DLD1 (cell line): ENCODE measurements around the gene TKFC.

ENCODE experiments used
- in situ Hi-C: cut with HindIII; loops from 2 replicates; pipeline ENCODE4 v1.10.0; 2017; ENCODE audit warnings: low sequenced_read_pairs

TKFC gene

DNA sequence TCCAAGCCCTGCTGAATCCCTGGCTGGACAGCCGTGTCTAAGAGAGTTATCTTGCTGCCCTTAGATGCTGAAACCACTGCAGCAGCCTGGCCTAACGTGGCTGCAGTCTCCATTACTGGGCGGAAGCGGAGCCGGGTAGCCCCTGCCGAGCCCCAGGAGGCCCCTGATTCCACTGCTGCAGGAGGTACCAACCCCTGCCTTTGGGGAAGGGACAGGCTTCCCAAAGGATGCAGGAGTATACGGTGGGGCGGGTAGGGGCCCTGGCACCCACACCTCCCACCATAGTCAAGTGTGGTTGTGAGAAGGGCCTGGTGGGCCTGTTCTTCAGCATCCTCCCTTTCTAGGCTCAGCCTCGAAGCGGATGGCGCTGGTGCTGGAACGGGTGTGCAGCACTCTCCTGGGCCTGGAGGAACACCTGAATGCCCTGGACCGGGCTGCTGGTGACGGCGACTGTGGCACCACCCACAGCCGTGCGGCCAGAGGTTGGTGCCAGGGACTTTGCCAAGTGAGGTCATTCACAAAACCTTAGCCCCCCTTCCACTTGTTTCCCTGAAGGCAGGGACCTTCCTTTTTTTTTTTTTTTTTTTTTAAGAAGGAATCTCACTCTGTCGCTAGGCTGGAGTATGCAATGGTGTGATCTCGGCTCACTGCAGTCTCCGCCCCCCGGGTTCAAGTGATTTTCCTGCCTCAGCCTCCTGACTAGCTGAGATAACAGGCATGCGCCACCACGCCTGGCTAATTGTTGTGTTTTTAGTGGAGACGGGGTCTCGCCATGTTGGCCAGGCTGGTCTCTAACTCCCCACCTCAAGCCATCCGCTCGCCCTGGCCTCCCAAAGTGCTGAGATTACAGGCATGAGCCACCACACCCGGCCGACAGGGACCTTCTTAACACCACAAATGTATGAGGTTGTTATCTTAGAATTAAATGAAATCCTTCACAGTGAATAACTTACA lies 11.0 kb downstream of the TKFC start:
- in situ Hi-C loops, result no loop called here

DNA sequence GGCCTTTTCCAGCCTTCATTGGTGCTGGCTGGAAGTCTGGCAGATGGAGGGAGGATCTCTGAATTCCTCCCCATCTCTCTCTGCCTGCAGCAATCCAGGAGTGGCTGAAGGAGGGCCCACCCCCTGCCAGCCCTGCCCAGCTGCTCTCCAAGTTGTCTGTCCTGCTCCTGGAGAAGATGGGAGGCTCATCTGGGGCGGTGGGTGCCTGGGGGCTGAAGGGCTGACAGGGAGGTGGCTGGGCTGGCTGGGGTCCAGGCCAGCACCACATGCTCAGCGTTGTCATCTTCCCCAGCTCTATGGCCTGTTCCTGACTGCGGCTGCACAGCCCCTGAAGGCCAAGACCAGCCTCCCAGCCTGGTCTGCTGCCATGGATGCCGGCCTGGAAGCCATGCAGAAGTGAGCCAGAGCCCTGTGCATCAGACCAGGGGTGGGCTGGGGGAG lies 12.2 kb downstream of the TKFC start:
- in situ Hi-C loops, result no loop called here

DNA sequence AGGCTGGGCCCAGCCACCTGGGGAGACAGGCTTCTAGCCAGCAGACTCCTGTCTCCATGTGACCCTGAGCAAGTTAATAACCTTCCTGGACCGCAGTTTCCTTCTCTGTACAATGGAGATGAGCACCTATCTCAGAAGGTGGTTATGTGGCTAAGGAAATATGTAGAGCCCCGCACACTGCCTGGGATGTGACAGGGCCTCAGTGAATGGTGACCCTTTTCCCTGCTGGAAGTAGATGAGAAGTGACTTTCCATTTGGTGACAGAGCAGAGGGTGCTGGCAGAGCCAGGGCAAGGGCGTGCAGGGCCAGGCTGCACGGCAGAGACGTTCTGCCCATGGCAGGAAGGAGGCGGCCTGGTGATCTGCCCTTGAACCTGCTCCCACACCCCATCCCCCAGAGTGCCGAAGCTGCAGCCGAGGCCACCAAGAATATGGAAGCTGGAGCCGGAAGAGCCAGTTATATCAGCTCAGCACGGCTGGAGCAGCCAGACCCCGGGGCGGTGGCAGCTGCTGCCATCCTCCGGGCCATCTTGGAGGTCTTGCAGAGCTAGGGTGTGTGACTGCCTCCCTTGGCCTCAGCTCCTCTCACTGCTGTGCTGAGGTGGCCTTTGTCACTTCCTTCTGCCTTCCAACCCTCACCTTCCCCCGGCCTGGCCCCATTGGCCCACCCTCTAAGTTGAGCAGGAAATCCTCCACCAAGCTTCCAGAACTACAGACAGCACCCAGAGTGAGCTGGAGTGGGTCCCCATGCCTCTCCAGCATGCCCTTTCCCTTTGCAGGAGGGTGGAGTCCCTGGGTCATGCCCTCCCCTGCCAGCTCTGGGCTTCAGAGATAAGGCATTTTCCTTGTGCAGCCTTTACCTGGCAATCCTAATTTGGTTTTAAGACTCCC lies 13.2 kb downstream of the TKFC start:
- in situ Hi-C loops, result no loop called here

DNA sequence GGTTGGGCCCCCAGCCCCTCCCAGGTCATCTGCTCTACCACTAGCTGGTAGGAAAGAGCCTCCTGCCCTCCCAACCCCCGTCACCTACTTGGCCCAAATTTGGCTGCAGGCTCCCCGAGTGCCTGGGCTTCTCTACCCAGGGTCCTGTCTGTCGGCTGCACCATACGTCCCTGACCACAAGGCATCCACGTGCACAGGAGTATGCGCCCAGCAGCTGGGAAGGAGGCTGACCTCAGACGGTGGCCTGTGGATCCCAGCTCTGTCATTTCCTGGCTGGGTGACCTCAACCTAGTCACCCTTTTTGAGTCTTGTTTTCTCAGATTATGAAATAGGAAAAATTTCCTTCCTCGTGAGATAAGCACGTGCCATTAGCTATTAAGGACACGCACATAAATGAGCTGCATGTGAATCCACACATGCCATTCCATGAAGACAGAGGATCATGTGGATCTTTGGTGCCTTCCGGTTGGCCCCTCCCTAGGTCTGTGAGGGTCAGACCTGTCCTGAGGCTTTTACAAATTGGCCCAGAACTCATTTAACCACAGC lies 15.0 kb downstream of the TKFC start:
- in situ Hi-C loops, result no loop called here

DNA sequence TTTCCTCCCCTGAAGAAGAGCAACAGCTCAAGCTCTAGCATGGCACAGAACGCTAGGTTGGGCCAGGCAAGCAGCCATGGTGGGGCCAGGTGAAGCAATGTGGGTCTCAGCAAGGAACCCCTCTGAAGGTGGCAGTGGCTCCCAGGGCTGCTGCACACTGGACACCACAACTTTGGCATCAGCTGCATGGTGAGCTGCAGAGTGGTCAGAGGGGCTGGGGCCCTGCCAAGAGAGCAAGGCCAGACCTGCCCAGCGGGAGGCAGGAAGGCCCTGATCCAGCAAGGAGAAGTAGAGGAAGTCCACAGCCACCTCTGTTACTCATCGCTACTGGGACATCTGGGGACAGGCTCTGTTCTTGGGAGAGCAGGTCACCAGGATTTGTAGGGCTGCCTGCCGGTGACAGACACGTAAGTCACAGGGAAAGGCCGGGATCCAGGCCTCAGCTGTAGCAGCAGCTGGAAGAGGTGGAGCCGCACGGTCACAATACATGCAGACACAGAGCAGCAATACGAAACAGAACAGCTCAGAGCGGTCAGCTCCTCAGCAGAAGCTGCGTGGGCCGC lies 16.2 kb downstream of the TKFC start:
- in situ Hi-C loops, result no loop called here

DNA sequence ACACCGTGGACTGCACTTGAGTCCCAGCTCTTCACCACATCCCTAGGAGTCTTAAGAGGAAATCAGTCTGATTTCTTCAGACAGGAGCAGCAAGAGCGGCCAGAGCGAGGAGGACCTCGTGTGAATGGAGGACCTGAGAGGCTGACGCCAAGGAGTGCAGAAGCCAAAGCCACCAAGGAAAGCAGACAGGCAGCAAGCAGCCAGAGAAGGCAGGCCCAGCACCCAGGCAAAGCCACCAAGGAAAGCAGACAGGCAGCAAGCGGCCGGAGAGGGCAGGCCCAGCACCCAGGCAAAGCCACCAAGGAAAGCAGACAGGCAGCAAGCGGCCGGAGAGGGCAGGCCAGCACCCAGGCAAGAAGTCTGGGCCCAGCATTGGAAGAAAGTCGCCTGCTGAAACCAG lies 16.9 kb downstream of the TKFC start:
- in situ Hi-C loops, result no loop called here

DNA sequence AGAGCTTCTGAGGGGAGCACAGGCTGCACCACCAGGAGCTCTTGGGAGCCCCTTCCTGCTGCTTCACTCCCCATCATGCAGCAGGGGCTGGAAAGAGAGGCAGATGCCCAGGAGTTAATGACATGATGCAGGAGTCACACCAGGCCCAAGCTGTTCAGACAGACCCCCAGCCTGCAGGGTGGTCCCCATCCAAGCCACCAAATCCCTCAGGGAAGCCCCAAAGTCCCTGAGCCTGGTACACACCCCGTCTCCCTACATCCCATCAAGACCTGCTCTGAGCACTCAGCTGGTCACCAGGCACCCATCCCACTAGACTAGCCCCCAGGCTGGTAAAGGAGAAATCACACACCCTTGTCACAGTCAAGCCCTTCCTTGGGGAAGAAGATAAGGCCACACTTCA lies 17.3 kb downstream of the TKFC start:
- in situ Hi-C loops, result no loop called here

DNA sequence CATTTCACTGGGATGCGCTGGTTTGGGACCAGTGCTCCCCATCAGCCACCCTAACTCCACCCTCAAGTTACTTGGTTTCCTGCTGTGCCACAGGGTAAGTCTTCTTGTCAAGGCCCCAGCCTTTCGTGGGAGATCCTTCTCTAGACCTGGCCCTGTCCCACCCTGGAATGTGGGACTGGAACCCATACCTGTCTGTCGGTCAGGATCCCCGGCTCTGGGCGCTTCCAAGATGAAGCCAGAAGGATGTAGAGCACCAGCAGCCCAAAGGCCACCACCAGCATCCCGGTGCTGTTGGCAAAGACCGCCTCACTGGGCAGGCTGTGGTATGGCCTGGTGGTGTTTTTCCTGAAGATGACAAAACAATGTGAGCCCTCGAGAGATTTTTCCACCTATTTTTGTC lies 17.8 kb downstream of the TKFC start:
- in situ Hi-C loops, result no loop called here

DNA sequence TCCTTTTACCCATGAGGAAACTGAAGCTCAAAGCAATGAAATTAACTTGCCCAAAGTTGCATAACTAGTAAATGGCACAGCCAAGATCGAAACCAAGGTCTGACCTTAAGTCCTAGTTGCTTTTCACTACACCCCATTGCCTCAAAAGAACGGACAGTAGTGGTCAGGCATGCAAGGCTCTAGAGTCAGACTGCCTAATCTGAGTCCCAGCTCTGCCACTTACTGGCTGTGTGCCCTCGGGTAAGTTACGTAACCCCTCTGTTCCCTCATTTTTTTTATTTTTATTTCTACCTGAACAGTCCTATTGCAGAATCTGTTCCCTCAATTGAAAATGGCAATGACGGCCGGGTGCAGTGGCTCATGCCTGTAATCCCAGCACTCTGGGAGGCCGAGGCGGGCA lies 19.0 kb downstream of the TKFC start:
- in situ Hi-C loops, result no loop called here

DNA sequence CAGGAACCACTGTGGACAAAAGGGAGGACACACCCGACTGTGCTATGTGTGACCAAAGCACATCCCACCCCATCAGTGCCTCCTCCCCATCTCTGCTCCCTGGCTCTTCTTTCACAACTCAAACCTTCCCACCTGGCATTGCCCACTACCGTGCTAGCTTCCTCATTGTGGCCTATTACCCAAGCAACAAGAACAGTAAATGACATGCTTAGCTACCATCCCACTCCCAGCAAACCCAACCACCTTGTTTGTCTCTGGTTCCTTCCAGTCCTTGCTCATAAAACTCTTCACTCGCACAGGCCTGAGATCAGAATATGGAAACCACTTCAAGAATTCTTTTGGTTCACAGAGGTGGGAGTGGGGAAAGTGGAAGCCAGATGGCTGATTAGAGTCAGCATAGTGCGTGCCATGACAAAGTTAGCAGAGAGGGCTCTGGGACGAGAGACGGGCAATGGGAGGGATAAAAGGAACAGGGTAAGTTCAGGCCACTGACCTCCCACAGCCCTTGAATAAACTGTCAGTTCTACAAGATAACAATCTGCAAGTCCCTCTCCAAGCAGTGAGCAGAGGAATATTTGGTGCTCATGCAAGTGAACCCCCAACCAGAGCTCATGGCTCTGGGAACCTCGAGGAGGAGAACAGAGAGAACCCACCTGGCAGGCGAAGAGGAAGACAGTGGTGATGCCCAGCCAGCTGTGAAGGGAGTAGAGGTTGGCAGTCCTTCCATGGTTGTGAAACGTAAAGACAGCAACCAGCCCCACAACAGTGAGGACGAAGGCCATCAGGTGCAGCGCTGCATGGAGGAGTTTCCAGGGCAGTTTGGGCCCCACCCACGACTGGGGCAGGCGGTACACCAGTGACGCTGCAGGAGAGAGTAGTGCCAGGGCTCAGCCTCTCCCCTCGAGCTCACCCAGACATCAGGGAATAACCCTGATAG lies 20.4 kb downstream of the TKFC start:
- in situ Hi-C loops, result no loop called here

DNA sequence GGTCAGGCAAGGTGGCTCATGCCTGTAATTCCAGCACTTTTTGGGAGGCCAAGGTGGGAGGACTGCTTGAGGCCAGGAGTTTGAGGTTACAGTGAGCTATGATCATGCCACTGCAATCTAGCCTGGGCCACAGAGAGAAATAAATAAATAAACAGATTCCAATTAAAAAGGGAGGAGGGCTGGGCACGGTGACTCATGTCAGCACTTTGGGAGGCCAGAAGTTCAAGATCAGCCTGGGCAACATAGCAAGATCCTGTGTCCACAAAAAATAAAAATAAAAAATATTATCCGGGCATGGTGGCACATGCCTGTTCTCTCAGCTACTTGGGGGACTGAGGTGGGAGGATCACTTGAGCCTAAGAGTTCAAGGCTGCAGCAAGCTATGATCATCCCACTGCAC lies 21.2 kb downstream of the TKFC start:
- in situ Hi-C loops, result no loop called here

DNA sequence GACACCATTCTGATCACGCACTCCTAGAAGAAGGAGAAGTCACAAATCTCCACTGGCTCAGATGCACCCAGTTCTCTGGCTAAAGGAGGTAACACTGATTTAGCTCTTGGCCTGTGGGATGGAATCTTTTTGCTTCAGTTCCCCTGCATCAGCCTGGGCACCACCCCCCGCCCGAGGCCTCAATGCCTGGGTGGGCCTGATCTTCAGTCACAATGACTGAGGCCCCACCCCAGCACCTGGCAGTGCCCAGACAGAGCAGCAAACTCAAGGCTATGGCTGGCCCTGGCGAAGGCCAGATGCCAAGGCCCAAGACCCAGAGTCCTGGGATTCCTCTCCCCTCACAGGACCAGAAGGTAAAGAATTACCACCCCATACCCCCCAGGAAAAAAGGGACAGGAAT lies 23.7 kb downstream of the TKFC start:
- in situ Hi-C loops, result no loop called here

DNA sequence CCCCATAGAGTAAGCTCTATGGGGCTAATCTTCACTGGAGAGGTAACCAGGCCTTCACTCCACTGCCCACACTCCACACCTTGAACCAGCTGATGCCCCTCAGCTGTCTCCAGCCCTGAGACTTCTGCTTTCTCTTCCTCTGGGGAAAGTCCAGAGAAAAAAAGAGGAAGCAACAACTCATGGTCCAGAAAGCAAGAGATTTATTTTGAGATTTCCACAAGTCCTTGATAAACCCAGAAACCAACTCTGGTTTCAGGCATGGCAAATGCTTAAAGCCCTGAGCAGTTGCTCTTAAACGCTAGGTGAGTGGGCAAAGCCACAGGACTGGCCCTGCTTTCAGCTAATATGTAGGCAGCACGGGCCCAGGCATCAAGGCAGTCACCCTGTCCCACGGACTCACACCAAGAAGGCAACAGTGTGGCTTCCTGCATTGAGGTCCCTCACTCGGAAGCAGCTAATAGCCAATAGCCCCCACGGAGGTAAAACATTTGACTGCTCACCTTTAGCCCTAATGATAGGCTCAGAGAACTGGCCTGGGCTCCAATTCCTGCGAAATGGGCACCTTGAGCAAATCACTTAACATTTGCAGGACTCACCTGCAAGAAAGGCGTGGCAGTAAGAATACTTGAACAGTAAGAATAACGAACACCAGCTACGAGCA lies 24.3 kb downstream of the TKFC start:
- in situ Hi-C loops, result no loop called here

DNA sequence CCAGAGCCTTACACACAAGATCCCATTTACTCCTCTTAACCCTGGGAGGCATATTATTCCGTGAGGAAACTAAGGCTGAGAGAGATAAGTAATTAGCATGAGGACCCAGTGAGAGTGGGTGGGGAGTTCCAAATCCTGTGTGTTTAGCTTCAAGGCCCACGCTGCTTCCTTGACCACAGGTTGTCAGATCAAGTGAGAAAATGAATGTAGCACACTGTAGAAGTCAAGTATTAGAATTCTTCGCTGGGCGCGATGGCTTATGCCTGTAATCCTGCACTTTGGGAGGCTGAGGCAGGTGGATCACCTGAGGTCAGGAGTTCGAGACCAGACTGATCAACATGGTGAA lies 24.8 kb downstream of the TKFC start:
- in situ Hi-C loops, result no loop called here

DNA sequence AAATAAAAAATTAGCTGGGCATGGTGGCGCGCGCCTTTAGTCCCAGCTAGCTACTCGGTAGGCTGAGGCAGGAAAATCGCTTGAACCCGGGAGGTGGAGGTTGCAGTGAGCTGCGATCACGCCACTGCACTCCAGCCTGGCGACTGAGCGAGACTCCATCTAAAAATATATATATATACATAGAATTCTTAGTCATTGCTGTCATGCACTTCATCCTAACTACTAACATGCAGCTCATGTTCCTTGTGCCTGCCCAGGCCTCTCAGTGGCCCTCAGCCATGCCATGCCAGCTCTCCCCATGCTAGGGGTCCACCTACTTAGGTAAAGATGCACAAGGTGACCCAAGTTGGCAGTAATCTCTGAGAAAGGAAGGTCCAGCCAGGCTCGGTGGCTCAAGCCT lies 25.5 kb downstream of the TKFC start:
- in situ Hi-C loops, result no loop called here

DNA sequence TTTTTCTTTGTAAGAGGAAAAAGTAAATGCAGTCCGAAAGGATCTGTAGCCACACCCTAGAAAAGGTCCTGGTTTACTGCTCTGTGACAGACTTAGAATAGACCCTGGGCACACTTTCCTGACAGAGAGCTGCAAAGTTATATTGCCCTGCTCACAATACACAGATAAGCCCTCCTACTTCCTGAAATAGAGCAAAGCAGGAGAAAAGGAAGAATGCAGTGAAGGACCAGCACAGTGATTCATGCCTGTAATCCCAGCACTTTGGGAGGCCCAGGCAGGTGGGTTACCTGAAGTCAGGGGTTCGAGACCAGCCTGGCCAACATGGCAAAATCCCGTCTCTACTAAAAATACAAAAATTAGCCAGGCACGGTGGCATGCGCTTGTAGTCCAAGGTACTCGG lies 26.5 kb downstream of the TKFC start:
- in situ Hi-C loops, result no loop called here

DNA sequence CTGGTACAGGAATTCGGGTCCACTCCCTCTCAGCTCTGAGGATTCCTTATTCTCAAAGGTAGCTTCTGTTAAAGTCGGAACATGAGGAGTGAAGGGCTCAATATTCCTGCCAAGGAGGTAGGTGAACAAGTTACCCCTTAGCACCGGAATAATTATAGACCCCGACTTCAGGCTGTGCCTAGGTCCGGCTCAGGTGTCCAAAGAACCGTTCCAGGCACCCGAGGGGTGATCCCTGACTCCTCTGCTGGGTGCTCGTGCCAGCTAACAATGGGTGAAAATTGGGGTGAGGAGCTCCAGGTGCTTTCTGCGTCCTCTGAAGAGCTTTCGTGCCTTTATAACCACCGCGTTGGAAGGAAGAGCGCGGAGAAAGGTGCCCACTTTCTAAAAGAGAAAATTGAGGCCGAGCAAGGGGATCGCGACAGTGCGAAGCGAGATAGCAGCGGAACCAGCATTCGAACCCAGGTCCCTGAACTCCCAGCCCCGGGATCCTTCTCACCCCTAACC lies 28.3 kb downstream of the TKFC start:
- in situ Hi-C loops, result no loop called here

DNA sequence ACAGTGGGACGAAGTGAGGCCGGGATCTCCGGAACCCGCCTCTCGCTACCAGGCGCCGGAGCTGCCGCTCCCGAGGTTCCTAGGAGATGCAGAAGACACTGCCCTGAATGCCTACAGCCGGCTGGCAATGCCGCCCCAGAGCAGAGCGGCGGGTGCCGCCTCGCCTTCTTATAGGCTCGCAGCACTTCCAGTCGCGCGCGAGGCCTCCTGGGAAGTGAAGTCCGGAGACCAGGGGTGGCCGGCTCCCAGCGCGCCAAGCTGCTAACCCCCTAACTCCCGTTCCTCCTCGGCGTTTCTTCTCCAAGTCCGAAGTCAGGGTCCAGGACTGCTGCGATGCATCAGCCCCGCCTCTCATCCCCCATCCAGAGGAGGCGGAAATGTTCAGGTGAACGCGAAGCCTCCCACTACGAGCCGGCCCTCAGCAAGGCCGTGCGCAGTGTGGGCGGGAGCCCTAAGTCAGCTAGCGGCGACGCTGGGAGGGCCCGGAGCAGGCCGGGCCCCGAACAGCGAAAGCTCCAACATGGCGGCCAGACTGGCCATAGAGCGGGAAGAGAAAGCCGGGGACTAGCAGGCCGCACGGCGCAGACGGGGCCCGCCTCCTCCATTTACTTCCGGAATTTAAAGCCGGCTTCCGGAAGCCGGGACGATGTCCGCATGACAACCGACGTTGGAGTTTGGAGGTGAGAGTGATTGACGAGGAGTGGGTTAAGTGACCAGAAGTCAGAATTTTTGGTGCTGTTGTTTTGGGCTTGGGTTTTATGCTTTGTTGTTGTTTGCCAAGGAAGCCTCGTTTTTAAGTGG lies 28.9 kb downstream of the TKFC start, which contains the start of the genes CYB561A3 and TMEM138:
Gene CYB561A3, minus strand, starts transcription at position 142 of the 801 bp plus-strand sequence. CDS start 5,169 bp downstream, outside the sequence.
Gene TMEM138, plus strand, starts transcription at position 634 of the 801 bp plus-strand sequence. CDS start 2,017 bp downstream, outside the sequence.
- in situ Hi-C loops, result no loop called here

DNA sequence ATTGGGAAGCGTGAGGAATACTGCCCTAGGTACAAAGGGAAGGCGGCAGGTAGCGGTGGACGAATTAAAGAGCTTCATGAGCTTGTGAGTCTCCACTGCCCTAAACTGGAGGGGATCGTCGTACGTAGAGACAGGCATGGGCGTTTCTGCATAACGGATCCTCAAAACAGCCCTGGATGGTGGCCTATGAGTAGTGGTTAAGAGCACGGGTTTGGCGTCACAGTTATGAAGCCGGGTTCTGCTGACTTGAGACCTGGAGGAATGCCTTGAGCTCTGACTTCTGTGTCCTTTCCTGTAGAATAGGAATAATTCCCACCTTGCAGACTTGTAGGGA lies 29.5 kb downstream of the TKFC start:
- in situ Hi-C loops, result no loop called here
